ENCODE results near the gene MIA3.

Gene MIA3

DNA sequence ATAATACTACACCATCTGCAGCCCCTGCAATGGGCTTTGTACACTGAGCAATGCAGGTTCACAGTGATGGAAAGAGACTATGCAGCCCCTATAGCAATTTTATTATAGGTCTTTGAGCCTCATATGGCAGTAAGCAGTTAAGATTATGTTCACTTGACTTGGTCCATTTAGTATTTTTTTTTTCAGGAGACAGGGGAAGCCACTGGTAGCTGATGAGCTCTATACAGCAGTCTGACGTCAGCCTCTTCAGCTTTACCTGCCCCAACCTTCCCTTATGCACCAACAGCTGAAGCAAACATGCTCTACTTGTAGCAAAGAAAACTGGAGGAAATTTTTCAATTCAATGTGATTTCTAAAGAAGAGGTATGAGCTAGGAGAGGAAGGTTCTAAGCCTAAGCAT lies 62.2 kb downstream of the MIA3 start:
- TF ChIP-seq, protein P1, sequence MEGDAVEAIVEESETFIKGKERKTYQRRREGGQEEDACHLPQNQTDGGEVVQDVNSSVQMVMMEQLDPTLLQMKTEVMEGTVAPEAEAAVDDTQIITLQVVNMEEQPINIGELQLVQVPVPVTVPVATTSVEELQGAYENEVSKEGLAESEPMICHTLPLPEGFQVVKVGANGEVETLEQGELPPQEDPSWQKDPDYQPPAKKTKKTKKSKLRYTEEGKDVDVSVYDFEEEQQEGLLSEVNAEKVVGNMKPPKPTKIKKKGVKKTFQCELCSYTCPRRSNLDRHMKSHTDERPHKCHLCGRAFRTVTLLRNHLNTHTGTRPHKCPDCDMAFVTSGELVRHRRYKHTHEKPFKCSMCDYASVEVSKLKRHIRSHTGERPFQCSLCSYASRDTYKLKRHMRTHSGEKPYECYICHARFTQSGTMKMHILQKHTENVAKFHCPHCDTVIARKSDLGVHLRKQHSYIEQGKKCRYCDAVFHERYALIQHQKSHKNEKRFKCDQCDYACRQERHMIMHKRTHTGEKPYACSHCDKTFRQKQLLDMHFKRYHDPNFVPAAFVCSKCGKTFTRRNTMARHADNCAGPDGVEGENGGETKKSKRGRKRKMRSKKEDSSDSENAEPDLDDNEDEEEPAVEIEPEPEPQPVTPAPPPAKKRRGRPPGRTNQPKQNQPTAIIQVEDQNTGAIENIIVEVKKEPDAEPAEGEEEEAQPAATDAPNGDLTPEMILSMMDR (IDR thresholded peaks at IDR 0.05; ENCODE audit: low read depth, low read length) = no peak
- H3K4me3 ChIP-seq (replicated peaks in 1 of 2; ENCODE audit: low read depth in 2 of 2, low read length in 2 of 2) = no peak overlapping the region
- DNase-seq (ENCODE audit: low read depth in 2 of 2) = no peak

DNA sequence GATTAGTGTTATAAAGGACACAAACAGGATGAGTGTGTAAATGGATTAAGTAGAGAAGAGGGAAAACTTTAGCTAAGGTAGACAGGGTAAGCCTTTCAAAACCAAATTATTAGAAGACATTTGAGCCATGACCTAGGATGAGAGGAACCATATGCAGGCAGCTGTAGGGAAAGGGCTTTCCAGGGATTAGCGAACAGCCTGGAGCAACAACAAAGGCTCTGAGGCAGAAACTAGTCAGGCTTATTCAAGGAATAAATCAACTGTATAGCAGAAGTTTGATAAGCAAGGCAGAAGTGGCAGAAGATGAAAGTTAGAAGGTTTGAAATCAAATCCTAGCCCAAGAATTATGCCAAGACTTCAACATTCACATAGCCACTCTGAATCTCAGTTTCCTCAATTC lies 73.1 kb downstream of the MIA3 start:
- no peak for DNase-seq (ENCODE audit: low read depth in 2 of 2)
- H3K4me3 ChIP-seq (replicated peaks in 1 of 2; ENCODE audit: low read depth in 2 of 2, low read length in 2 of 2) = no peak overlapping the region
- TF ChIP-seq, protein P1 (IDR thresholded peaks at IDR 0.05; ENCODE audit: low read depth, low read length) = no peak

DNA sequence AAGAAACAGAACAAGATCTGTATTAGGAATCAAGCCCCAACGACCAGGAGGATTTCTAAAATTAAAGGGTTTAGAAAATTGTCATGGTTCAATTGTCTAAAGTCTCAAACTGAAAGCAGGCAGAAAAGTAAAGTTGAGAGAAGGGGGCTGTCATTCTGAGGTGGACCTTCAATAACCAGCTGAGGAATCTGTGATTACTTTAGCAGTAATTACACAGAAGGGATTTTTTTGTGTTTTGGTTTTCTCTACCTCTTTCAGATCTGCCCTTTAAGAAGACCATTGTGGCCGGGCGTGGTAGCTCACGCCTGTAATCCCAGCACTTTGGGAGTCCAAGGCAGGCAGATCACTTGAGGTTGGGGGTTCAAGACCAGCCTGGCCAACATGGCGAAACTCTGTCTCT lies 77.0 kb downstream of the MIA3 start:
- TF ChIP-seq, protein P1 (IDR thresholded peaks at IDR 0.05; ENCODE audit: low read depth, low read length) = no peak
- DNase-seq (ENCODE audit: low read depth in 2 of 2) = no peak
- H3K4me3 ChIP-seq (replicated peaks in 1 of 2; ENCODE audit: low read depth in 2 of 2, low read length in 2 of 2) = no peak overlapping the region

DNA sequence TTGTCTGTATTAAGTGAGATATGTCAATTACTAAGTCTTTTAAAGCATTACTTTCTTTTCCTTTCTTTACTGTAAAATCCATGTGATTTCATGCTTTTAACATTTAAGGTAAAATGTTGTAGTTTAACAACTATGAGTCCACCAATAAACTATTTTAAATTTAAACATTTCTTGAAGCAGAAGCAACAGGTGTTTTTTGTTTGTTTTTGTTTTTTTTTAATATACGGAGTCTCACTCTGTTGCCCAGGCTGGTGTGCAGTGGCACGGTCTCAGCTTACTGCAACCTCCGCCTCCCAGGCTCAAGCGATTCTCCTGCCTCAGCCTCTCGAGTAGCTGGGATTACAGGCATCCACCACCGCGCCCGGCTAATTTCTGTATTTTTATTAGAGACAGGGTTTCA lies 78.8 kb downstream of the MIA3 start:
- H3K4me3 ChIP-seq (replicated peaks in 1 of 2; ENCODE audit: low read depth in 2 of 2, low read length in 2 of 2) = no peak overlapping the region

DNA sequence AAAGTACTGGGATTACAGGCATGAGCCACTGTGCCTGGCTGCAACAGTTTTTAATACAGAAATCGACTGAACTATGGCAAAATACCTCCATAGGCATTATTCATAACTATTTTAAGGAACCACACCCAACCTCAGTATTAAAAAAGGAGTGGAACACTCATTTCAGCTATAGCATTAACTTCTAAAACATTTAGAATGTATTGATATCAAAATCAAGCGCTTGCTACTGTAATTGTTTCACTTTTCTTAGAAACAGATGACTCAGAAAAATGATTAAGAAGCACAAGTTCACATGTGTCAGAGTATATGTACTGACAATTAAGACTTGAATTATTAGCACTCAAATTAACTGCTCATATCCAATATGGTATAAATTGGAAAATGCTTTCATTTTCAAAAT lies 79.3 kb downstream of the MIA3 start:
- TF ChIP-seq, protein P1 (IDR thresholded peaks at IDR 0.05; ENCODE audit: low read depth, low read length) = no peak
- no peak overlapping the region for H3K4me3 ChIP-seq (replicated peaks in 1 of 2; ENCODE audit: low read depth in 2 of 2, low read length in 2 of 2)
- DNase-seq (ENCODE audit: low read depth in 2 of 2) = no peak

More for the DNA sequence above, 78.8 kb downstream of the MIA3 start:
- TF ChIP-seq, protein P1 (IDR thresholded peaks at IDR 0.05; ENCODE audit: low read depth, low read length) = no peak
- no peak for DNase-seq (ENCODE audit: low read depth in 2 of 2)

DNA sequence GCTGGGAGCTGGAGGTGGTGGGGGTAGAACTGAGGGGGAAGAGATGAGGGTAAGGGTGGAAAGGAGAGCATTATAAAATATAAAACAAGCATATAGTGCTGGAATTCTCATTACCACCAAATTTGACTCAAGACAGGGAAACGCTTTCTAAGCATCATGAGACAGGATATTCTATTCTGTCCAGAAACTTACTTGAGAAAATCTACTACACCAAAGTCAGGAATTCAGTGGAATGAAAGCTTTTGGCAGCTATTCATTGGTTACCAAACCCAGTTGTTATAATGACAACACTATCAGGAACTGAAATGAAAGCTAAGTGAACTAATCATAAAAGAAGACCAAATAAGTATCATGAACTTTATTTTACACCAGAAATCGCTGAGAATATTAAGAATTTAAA lies 79.9 kb downstream of the MIA3 start:
- TF ChIP-seq, protein P1 (IDR thresholded peaks at IDR 0.05; ENCODE audit: low read depth, low read length) = no peak
- H3K4me3 ChIP-seq (replicated peaks in 1 of 2; ENCODE audit: low read depth in 2 of 2, low read length in 2 of 2) = no peak overlapping the region
- peak; percentile 48 to 74 for DNase-seq (ENCODE audit: low read depth in 2 of 2)

DNA sequence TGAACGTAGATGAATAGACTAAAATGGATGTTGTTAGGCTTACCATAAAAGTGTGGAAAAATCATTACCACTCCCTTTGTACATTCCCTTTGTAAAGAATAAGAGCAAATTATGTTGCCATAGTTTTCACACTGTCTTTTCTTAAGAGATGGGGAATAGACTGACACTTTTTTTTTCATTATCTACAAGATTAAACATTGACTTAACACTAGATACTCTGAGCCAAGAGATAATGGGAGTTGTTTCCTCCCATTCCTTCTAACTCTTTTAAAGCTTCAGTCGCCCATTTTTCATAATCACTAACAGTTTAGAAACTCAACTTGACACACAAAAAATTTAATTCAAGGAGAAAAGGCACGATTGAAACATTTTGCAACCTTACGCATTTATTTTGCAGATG lies 84.3 kb downstream of the MIA3 start:
- no peak overlapping the region for H3K4me3 ChIP-seq (replicated peaks in 1 of 2; ENCODE audit: low read depth in 2 of 2, low read length in 2 of 2)
- DNase-seq (ENCODE audit: low read depth in 2 of 2) = no peak
- TF ChIP-seq, protein P1 (IDR thresholded peaks at IDR 0.05; ENCODE audit: low read depth, low read length) = no peak
